Neural crest cell (in vitro differentiated cells): ENCODE results near the gene MAL. TPM values are rescaled to one million over a fixed set of nuclear protein-coding genes. Genes with fewer than 3 reads are reported as not detected.

ENCODE experiments used
- DNase-seq: peaks from one replicate; pipeline ENCODE4 v3.0.0; 2021; ENCODE audit warnings: low read depth, mixed read lengths, low spot score
- H3K27ac Mint-ChIP-seq: one replicate; pipeline ENCODE4 v1.8.0; 2021; ENCODE audit warnings: mild to moderate bottlenecking, mixed read lengths; ENCODE audit not compliant: unreplicated experiment
- H3K27me3 Mint-ChIP-seq: 2 replicates; pipeline ENCODE4 v1.8.0; 2021; ENCODE audit warnings: low read depth, mild to moderate bottlenecking, mixed read lengths
- H3K36me3 Mint-ChIP-seq: 2 replicates; pipeline ENCODE4 v1.8.0; 2021; ENCODE audit warnings: low read depth, mild to moderate bottlenecking, mixed read lengths
- H3K4me1 Mint-ChIP-seq: 2 replicates; pipeline ENCODE4 v1.8.0; 2021; ENCODE audit warnings: mixed read lengths
- H3K4me3 Mint-ChIP-seq: one replicate; pipeline ENCODE4 v1.8.0; 2021; ENCODE audit warnings: mild to moderate bottlenecking, mixed read lengths
- H3K9me3 Mint-ChIP-seq: 2 replicates; pipeline ENCODE4 v1.8.0; 2021; ENCODE audit warnings: mixed read lengths
- CTCF ChIP-seq: fragments of 200-600 bp; sonication (generic); conservative IDR thresholded peaks from 2 replicates; pipeline ENCODE4 v1.5.0; 2021; ENCODE audit warnings: antibody characterized with exemption, mild to moderate bottlenecking
- total RNA-seq: library from RNA; stranded (reverse); gene quantifications from 2 replicates; pipeline ENCODE4 v1.2.1, GENCODE V29; 2021

Gene MAL
- total RNA-seq, 1 donor from 2014 or later, result 0.65 TPM

- H3K27ac Mint-ChIP-seq, result no peak overlapping the region
- DNase-seq, result no peak
Measured at GRCh38 chr2:95024960-95025405, 525 bp upstream of the MAL start.

GRCh38 chr2:95026471-95027368 is 1.2 kb downstream of the MAL start:
- Mint-ChIP-seq H3K27me3 (peaks cover 91% of the 10 kb centered on the region), H3K4me1 (peaks cover 34% of the 10 kb centered on the region), H3K4me3 (peak overlapping the region; percentile 65), H3K9me3 (no peaks in the 10 kb centered on the region), H3K27ac (no peak overlapping the region), H3K36me3 (no peaks in the 10 kb centered on the region)
- DNase-seq, result no peak
- no peak for TF ChIP-seq CTCF

More at GRCh38 chr2:95024960-95025405, 525 bp upstream of the MAL start:
- Mint-ChIP-seq H3K36me3 (no peaks in the 10 kb centered on the region), H3K9me3 (no peaks in the 10 kb centered on the region), H3K27me3 (peaks cover 89% of the 10 kb centered on the region), H3K4me3 (peak overlapping the region; percentile 73), H3K4me1 (peaks cover 24% of the 10 kb centered on the region)
- TF ChIP-seq CTCF, result no peak

- H3K27ac Mint-ChIP-seq, result no peak overlapping the region
- peaks cover 34% of the 10 kb centered on the region for H3K4me1 Mint-ChIP-seq
Measured at GRCh38 chr2:95027369-95027720, 1.8 kb downstream of the MAL start.

GRCh38 chr2:95029898-95030341 is 4.4 kb downstream of the MAL start:
- Mint-ChIP-seq H3K27me3 (peaks cover 68% of the 10 kb centered on the region), H3K4me1 (peaks cover 27% of the 10 kb centered on the region), H3K36me3 (no peaks in the 10 kb centered on the region), H3K4me3 (peak overlapping the region; percentile 48), H3K27ac (no peak overlapping the region), H3K9me3 (no peaks in the 10 kb centered on the region)
- DNase-seq, result no peak
- TF ChIP-seq CTCF, result no peak

More at GRCh38 chr2:95027369-95027720, 1.8 kb downstream of the MAL start:
- Mint-ChIP-seq H3K36me3 (no peaks in the 10 kb centered on the region), H3K9me3 (no peaks in the 10 kb centered on the region), H3K4me3 (peak overlapping the region; percentile 65), H3K27me3 (peaks cover 89% of the 10 kb centered on the region)
- DNase-seq, result no peak
- TF ChIP-seq CTCF, result no peak

GRCh38 chr2:95030496-95030895 is 5.0 kb downstream of the MAL start:
- DNase-seq, result no peak
- Mint-ChIP-seq H3K27ac (no peak overlapping the region), H3K36me3 (no peaks in the 10 kb centered on the region), H3K4me1 (peaks cover 27% of the 10 kb centered on the region), H3K9me3 (no peaks in the 10 kb centered on the region), H3K27me3 (peaks cover 68% of the 10 kb centered on the region), H3K4me3 (no peak overlapping the region)
- no peak for TF ChIP-seq CTCF
